Measurements from ENCODE around the gene VAT1L.

DNA sequence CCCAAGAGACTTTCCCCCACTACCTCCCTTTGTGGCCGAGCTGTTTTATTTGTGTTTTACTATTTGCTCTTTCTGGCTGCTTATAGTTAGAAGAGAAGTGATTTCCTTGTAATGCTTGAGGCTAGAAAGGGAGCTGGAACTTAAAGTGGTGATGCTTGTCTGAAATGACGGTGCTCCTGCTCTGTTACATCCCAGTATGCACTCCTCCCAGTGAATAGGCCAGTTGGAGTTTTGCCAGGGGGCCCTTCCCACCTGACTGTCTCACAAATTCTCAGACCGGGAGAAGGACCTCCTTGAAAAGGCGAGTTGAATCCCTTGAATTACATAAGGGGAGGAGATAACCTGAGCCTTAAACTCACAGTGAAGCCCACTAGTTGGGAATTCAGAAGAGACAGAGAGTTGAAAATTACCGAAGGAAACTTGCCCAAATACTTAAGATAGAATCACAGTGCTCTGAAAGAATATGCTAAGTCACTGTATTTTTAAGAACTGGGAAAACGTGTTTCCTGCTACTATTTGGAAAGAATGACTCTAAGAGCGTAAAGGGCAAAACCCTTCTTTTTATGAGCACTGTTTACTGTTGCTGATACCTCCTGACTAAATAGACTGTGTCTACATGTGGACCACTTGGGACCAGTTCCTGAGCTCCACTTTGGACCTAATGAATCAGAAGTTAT, 149.2 kb downstream of the VAT1L start:
- TF ChIP-seq SREBF1 (IDR thresholded peaks at IDR 0.05; ENCODE audit: low read length), result no peak
- TF ChIP-seq, protein P1, sequence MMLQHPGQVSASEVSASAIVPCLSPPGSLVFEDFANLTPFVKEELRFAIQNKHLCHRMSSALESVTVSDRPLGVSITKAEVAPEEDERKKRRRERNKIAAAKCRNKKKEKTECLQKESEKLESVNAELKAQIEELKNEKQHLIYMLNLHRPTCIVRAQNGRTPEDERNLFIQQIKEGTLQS (IDR thresholded peaks at IDR 0.05; ENCODE audit: borderline replicate concordance, extremely low read depth, low read depth, low read length), result no peak
